Measurements from ENCODE around the gene ZRANB1. TPM values are rescaled to one million over a fixed set of nuclear protein-coding genes. Genes with fewer than 3 reads are reported as not detected.

Gene ZRANB1
- total RNA-seq, 1 donor from 2014 or later, result 15.1 TPM

- DNase-seq (ENCODE audit: low read depth in 2 of 2), result no peak
Observed at GRCh38 chr10:124993736-124994451, 52.0 kb downstream of the ZRANB1 start.

GRCh38 chr10:124994573-124995473, 52.9 kb downstream of the ZRANB1 start:
- no peak for DNase-seq (ENCODE audit: low read depth in 2 of 2)

DNA sequence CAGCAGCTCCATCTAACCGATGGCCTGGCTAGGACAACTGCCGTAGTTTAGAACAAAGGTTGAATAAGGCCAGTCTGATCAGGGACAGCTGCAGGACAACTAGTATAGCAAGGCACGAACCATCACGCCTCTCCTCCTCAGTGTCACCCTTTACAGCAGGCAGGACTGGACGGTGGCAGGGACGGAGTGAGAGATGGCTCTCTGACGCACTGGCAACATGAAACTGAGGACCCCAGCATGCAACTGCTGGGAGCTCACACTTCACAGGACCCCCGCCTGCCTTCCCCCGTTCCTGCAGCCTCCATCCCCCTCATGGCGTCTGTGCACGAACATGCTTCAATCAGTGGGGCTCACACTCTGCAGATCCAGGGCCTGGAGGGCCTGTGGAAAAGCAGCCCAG, 53.7 kb downstream of the ZRANB1 start:
- no peak for DNase-seq (ENCODE audit: low read depth in 2 of 2)

- no peak for DNase-seq (ENCODE audit: low read depth in 2 of 2)
Observed at GRCh38 chr10:124996127-124996853, 54.4 kb downstream of the ZRANB1 start.

DNA sequence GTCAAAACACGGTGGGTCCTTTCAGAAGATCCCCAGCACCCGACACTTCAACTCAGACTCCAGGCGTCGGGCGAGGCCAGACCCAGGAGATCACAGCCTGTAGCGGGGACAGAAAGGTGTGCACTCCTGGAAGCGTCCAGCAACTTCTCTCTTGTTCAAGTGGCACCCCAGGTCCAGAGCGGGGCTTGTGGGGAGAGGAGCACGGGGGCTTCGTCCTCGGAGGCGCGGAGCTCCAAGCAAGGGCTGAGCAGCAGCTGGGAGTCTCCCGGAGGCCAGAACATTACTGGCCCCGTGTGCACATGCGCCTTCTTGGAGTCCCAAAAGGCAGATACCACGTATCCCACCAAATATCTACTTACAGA, 54.9 kb downstream of the ZRANB1 start:
- DNase-seq (ENCODE audit: low read depth in 2 of 2), result no peak

DNA sequence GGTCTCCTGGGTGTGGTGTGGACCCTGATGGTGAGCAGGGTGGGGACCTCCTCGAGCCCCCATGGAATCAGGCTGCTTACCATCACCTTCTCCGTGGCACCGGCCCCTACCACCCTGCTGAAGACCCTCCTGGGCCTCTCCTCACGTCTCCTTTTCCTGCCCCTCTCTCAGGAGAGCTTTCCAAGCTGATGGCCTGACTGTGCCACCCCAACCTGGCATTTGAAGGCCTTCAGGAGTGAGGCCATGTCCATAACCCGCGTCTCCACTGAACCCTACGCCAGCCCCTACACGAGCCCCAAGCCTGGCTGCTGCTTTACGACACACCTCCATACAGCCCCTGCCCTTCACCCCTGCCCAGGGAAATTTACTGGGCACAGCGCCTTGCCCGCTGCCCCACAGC, 55.4 kb downstream of the ZRANB1 start:
- no peak for DNase-seq (ENCODE audit: low read depth in 2 of 2)

- no peak for DNase-seq (ENCODE audit: low read depth in 2 of 2)
Observed at GRCh38 chr10:124997771-124998623, 56.1 kb downstream of the ZRANB1 start.

GRCh38 chr10:124998624-124999291, 56.8 kb downstream of the ZRANB1 start:
- no peak for DNase-seq (ENCODE audit: low read depth in 2 of 2)

GRCh38 chr10:124999433-125000365, 57.8 kb downstream of the ZRANB1 start:
- DNase-seq (ENCODE audit: low read depth in 2 of 2), result peak in 1 of 2 donors; percentile 53

DNA sequence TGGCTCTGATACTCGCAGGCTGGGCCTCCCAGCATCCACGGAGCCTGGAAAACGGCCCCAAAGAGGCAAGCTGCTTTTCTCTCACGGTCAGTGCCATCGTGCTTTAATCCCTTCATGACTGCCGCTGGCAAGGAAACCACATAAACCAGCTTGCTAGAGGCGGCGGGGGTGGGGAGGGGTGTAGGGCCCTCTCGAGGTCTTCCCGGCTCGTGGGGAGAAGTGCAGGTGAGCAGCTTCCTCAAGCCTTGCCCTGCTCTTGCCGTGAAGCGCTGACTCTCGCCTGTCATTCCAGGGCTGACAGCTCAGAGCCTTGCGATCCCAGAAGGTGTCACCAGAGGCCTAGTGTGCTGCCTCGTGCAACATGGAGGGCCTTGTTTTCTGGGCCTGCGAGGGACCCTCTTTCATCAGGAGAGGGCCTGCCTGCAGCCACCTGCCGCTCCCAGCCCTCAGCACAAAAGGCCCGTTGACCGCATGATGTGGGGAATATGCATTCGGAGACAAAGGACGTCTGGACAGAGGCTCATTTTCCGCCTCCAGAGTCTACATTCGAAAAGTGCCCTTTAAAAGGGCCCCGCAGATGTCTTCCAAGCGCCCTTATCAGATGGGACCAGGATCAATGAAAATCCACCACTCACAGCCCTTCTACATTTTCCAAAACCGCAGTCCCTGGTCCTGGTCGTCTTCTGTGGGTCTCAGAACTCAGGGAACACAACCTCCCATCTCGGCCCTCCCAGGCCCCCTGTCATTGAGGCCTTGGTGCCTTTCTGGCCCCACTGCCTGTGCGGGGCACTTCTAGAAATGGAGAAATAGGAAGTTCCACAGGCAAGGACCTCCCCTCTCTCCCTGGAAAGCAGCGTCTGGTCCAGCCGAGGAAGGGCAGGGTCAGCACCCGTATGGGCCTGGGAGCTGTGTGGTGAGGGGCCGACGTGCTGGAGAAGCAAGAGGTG, 58.7 kb downstream of the ZRANB1 start:
- no peak for DNase-seq (ENCODE audit: low read depth in 2 of 2)

DNA sequence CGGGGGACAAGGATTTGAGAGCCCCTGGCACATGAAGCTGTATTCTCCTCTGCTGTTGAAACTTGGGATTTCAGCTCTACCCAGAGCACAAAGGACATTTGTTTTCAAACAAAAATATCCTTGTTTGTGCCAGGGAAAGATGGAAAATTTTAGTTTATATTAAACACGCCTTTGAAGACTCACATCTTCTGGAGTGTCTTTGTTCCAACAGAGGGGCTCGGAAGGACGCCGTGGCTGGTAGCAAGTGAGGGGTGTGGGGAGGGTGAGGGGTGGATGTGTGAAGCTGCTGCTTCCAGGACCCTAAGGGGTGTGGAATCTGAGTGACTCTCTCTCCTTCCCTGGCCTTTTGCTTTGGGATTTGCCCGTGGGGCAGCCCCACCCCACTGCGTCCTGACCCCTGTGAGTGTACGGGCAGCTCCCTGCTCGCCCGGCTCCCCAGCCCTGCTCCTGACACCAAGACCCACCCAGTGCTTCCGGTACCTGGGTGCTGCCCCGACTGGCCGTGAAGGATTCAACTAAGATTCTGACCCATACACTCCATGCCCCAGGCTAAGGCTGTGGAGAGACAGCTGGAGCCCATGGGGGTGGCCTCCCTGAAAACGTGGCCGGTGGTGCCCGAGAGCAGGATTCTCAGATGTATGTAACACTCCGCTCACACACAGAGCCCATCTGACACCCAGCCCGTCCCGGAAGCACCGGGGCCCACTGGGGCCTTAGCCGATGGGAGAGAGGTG, 59.6 kb downstream of the ZRANB1 start:
- DNase-seq (ENCODE audit: low read depth in 2 of 2), result no peak

DNA sequence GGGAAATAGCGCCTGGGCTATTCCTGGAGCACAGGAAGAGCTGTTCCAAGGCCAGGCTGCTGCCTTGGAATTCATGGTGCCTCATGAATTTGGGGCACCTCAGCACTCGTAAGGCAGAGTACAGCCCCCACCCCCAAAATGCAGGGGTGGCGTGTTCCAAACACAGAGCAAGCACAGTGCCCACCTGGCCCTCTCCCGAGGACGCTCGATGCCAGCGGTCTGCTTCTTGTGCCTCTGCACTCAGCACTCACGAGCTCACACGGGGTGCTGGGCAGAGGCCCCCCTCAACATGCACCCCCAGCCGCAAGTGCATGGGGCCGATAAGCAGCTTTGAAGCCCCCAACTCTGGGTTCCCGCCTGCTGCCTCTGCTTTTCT, 60.1 kb downstream of the ZRANB1 start:
- no peak for DNase-seq (ENCODE audit: low read depth in 2 of 2)

DNA sequence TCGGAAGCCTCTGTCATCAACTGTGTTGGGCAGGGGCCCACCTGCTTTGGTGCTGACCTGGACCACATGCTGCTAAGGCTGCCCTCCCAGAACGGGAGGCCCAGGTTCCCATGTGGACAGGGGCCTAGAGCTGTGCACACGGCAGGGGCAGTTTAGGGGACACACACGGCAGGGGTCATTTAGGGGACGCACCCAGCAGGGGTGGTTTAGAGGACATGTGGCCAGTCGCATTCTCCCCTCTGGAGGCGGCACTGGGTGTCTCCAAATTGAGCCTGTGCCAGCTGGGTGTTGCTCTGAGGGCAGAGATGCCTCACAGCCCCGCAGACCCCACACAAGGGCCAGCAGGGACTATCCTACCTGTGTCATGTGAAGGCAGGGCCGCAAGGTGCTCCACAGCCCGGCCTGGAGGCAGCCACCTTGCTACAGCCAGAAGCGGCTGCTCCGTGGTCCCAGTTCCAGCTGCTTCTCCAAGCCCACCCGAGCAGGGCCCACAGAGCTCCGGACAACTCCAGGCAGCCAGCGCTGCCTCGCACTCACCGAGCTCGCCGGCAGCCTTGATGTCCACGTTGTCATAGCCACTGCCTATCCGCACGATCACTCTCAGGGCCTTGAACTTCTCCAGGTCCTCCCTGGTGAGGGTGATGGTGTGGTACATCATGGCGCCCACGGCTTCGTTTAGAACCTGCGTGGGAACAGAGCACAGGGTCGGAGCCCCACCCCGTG, 60.7 kb downstream of the ZRANB1 start:
- DNase-seq (ENCODE audit: low read depth in 2 of 2), result no peak

DNA sequence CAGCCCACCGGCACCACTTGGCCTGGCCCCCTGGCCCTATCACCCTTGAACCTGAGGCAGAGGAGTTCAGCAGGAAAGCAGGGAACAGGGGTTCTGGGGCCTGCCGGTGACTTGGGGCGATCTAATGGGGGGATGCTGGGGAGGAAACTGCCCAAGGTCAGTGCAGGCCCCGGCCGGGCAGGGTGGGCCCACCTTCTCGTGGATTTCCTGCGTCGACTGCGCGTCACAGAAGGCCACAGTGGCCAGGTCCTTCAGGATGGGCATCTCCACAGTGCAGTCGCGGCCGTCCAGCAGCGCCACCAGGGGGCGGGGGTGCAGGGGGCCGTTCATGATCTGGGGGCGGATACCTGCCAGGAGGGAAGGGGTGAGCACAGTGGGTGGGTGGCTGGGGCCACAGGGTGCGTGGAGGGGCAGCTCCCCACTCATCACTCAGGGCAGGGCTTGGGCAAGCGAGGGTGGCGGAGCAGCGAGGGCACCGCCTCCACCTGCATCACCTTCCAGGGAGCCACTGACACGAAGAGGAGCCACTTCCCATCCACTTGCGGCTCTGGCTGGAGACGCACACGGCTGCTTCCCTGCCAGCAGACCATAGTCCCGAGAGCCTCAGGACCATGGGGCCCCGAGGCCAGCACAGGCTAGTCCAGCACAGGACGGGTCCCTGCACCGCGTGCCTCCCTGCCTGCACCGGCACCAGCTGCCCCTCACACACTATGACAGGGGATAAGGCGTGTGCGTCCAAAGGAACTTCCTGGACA, 61.4 kb downstream of the ZRANB1 start:
- DNase-seq (ENCODE audit: low read depth in 2 of 2), result no peak

GRCh38 chr10:125003901-125004467, 62.1 kb downstream of the ZRANB1 start:
- DNase-seq (ENCODE audit: low read depth in 2 of 2), result no peak

Data from dermis microvascular lymphatic vessel endothelial cell (primary cell).